Naive B cell (primary cell): ENCODE measurements around the gene FZR1. TPM values are rescaled to one million over a fixed set of nuclear protein-coding genes. Genes with fewer than 3 reads are reported as not detected.

Experiments
- ATAC-seq, 2 donors: fragments of 150-1000 bp; cut with Tn5 transposase; 2 replicates each; pipeline ENCODE4 v1.10.0; 2021; ENCODE audit warnings: low read depth in 2 of 2, mild to moderate bottlenecking in 2 of 2, moderate library complexity in 2 of 2
- DNase-seq: peaks from one replicate; pipeline ENCODE4 v3.0.0; 2022
- H3K27ac Mint-ChIP-seq, 6 donors: one replicate each; pipeline ENCODE4 v1.8.0; 2020 to 2022; ENCODE audit warnings: mild to moderate bottlenecking in 6 of 6, mixed read lengths in 6 of 6, moderate library complexity in 5 of 6, inconsistent platforms in 2 of 6
- H3K27me3 Mint-ChIP-seq, 3 donors: one replicate each; pipeline ENCODE4 v1.8.0; 2021 to 2022; ENCODE audit warnings: mixed read lengths in 3 of 3, mild to moderate bottlenecking in 1 of 3
- H3K36me3 Mint-ChIP-seq, 2 donors: one replicate each; pipeline ENCODE4 v1.8.0; 2020 to 2022; ENCODE audit warnings: mixed read lengths in 2 of 2, inconsistent platforms in 1 of 2, mild to moderate bottlenecking in 1 of 2
- H3K4me1 Mint-ChIP-seq, 3 donors: one replicate each; pipeline ENCODE4 v1.8.0; 2020 to 2022; ENCODE audit warnings: mixed read lengths in 3 of 3, inconsistent platforms in 1 of 3, mild to moderate bottlenecking in 1 of 3, moderate library complexity in 1 of 3
- H3K4me3 Mint-ChIP-seq, 8 donors: one replicate each; pipeline ENCODE4 v1.8.0; 2020 to 2022; ENCODE audit warnings: mild to moderate bottlenecking in 8 of 8, mixed read lengths in 8 of 8, moderate library complexity in 8 of 8, inconsistent platforms in 2 of 8
- H3K9me3 Mint-ChIP-seq, 7 donors: one replicate each; pipeline ENCODE4 v1.8.0; 2020 to 2022; ENCODE audit warnings: mixed read lengths in 7 of 7, mild to moderate bottlenecking in 5 of 7, inconsistent platforms in 2 of 7, moderate library complexity in 1 of 7
- polyA plus RNA-seq, 6 donors: library from polyadenylated mRNA; unstranded; fragments of 300-500 nt; fragmentation: Illumina TruSeq; gene quantifications; one replicate each; pipeline ENCODE4 v1.2.3, GENCODE V29; 2021; ENCODE audit warnings: low read depth in 6 of 6

FZR1 gene
- polyA plus RNA-seq, 6 donors from 2014 or later = 5.8 to 20.0 (median 10.7) TPM

GRCh38 chr19:3494051-3494450 lies 12.1 kb upstream of the FZR1 start:
- no peak overlapping the region for H3K27ac Mint-ChIP-seq
- H3K9me3 Mint-ChIP-seq = no peaks in the 10 kb centered on the region
- ATAC-seq (no peak), DNase-seq (no peak)
- peaks cover 0 to 6% of the 10 kb centered on the region in 2 donors for H3K36me3 Mint-ChIP-seq
- no peaks in the 10 kb centered on the region for H3K27me3 Mint-ChIP-seq
- no peak overlapping the region for H3K4me3 Mint-ChIP-seq
- peaks cover 10 to 18% (median 12%) of the 10 kb centered on the region in 3 donors for H3K4me1 Mint-ChIP-seq

GRCh38 chr19:3494559-3494958 lies 11.6 kb upstream of the FZR1 start:
- Mint-ChIP-seq H3K27ac (peak overlapping the region in 1 of 6 donors; percentile 63), H3K4me3 (no peak overlapping the region), H3K27me3 (no peaks in the 10 kb centered on the region), H3K4me1 (peaks cover 12 to 20% (median 16%) of the 10 kb centered on the region in 3 donors), H3K9me3 (no peaks in the 10 kb centered on the region), H3K36me3 (peaks cover 0 to 6% of the 10 kb centered on the region in 2 donors)
- DNase-seq (no peak), ATAC-seq (no peak)

- Mint-ChIP-seq H3K27ac (peak overlapping the region in 1 of 6 donors; percentile 6), H3K9me3 (peaks cover 0 to 5% (median 0%) of the 10 kb centered on the region in 7 donors), H3K4me1 (peaks cover 20 to 30% (median 26%) of the 10 kb centered on the region in 3 donors), H3K27me3 (no peaks in the 10 kb centered on the region), H3K4me3 (peak overlapping the region in 1 of 8 donors; percentile 92), H3K36me3 (peaks cover 0 to 6% of the 10 kb centered on the region in 2 donors)
- ATAC-seq (no peak), DNase-seq (no peak)
Observed at GRCh38 chr19:3496392-3497273, 9.5 kb upstream of the FZR1 start.

- ATAC-seq = no peak
- Mint-ChIP-seq H3K36me3 (peaks cover 0 to under 1% of the 10 kb centered on the region in 2 donors), H3K4me1 (peaks cover 16 to 30% (median 26%) of the 10 kb centered on the region in 3 donors), H3K4me3 (peak overlapping the region in 4 of 8 donors; percentile 16 to 92 (median 36)), H3K27me3 (no peaks in the 10 kb centered on the region), H3K27ac (peak overlapping the region in 2 of 6 donors; percentile 45 to 86), H3K9me3 (peaks cover 0 to 5% (median 0%) of the 10 kb centered on the region in 7 donors)
- no peak for DNase-seq
Observed at GRCh38 chr19:3497757-3498520, 8.2 kb upstream of the FZR1 start.

GRCh38 chr19:3499738-3500428 lies 6.2 kb upstream of the FZR1 start:
- no peaks in the 10 kb centered on the region for H3K27me3 Mint-ChIP-seq
- H3K4me1 Mint-ChIP-seq = peaks cover 21 to 30% (median 26%) of the 10 kb centered on the region in 3 donors
- H3K36me3 Mint-ChIP-seq = no peaks in the 10 kb centered on the region
- peak overlapping the region; percentile 92 to 98 (median 94) for H3K4me3 Mint-ChIP-seq
- peaks cover 0 to 5% (median 0%) of the 10 kb centered on the region in 7 donors for H3K9me3 Mint-ChIP-seq
- DNase-seq (no peak), ATAC-seq (peak in 1 of 2 donors; percentile 3)
- H3K27ac Mint-ChIP-seq = peak overlapping the region; percentile 96 to 99 (median 98)

- DNase-seq (peak; percentile 93), ATAC-seq (peak; percentile 88 to 90)
- Mint-ChIP-seq H3K4me1 (peaks cover 22 to 37% (median 29%) of the 10 kb centered on the region in 3 donors), H3K36me3 (no peaks in the 10 kb centered on the region), H3K27me3 (no peaks in the 10 kb centered on the region), H3K27ac (peak within 1 kb of the TSS; percentile 96 to 99 (median 98)), H3K9me3 (peaks cover 0 to 5% (median 0%) of the 10 kb centered on the region in 7 donors), H3K4me3 (peak within 1 kb of the TSS; percentile 92 to 98 (median 94))
Observed at GRCh38 chr19:3500429-3501101, 5.5 kb upstream of the FZR1 start, which contains the start of gene DOHH. Gene DOHH (minus strand): TSS chr19:3500674. CDS start chr19:3496814, 3,860 bp downstream.

- no peaks in the 10 kb centered on the region for H3K36me3 Mint-ChIP-seq
- ATAC-seq = no peak
- H3K9me3 Mint-ChIP-seq = peaks cover 0 to 5% (median 0%) of the 10 kb centered on the region in 7 donors
- H3K4me3 Mint-ChIP-seq = peak overlapping the region in 1 of 8 donors; percentile 4
- H3K27me3 Mint-ChIP-seq = no peaks in the 10 kb centered on the region
- H3K27ac Mint-ChIP-seq = peak overlapping the region in 1 of 6 donors; percentile 24
- H3K4me1 Mint-ChIP-seq = peaks cover 28 to 41% (median 37%) of the 10 kb centered on the region in 3 donors
- DNase-seq = no peak
Observed at GRCh38 chr19:3501780-3502179, 4.3 kb upstream of the FZR1 start.

- H3K9me3 Mint-ChIP-seq = peaks cover 0 to 5% (median 0%) of the 10 kb centered on the region in 7 donors
- H3K4me1 Mint-ChIP-seq = peaks cover 32 to 43% (median 41%) of the 10 kb centered on the region in 3 donors
- H3K27me3 Mint-ChIP-seq = no peaks in the 10 kb centered on the region
- no peaks in the 10 kb centered on the region for H3K36me3 Mint-ChIP-seq
- peak overlapping the region in 1 of 6 donors; percentile 67 for H3K27ac Mint-ChIP-seq
- DNase-seq (no peak), ATAC-seq (no peak)
- peak overlapping the region in 1 of 8 donors; percentile 89 for H3K4me3 Mint-ChIP-seq
Observed at GRCh38 chr19:3503036-3503572, 3.0 kb upstream of the FZR1 start.

GRCh38 chr19:3504735-3505134 lies 1.4 kb upstream of the FZR1 start:
- no peaks in the 10 kb centered on the region for H3K27me3 Mint-ChIP-seq
- peaks cover 0 to 7% of the 10 kb centered on the region in 2 donors for H3K36me3 Mint-ChIP-seq
- peaks cover 36 to 47% (median 44%) of the 10 kb centered on the region in 3 donors for H3K4me1 Mint-ChIP-seq
- peaks cover 0 to 5% (median 0%) of the 10 kb centered on the region in 7 donors for H3K9me3 Mint-ChIP-seq
- ATAC-seq = no peak
- H3K27ac Mint-ChIP-seq = peak overlapping the region; percentile 98 to 100 (median 100)
- no peak for DNase-seq
- peak overlapping the region in 5 of 8 donors; percentile 89 to 96 (median 95) for H3K4me3 Mint-ChIP-seq

GRCh38 chr19:3506384-3507340 lies 551 bp downstream of the FZR1 start:
- Mint-ChIP-seq H3K36me3 (peaks cover 0 to 11% of the 10 kb centered on the region in 2 donors), H3K27ac (peak overlapping the region; percentile 39 to 98 (median 94)), H3K27me3 (no peaks in the 10 kb centered on the region), H3K9me3 (no peaks in the 10 kb centered on the region), H3K4me1 (peaks cover 32 to 54% (median 46%) of the 10 kb centered on the region in 3 donors), H3K4me3 (peak overlapping the region; percentile 88 to 96 (median 93))
- DNase-seq (peak; percentile 29), ATAC-seq (peak; percentile 5 to 6)
